GM08714 (cell line): ENCODE measurements around the gene ENO1.
A peak's percentile ranks its signal among the peaks of the same experiment; 100 is the strongest.
"Not testable (repeated sequence)": the region's sequence is repeated elsewhere in the genome, so short reads cannot be mapped to it uniquely, and the experiment has no call there.

Experiments used
- H3K4me3 ChIP-seq: fragments of 200-500 bp; sonication (Bioruptor generic); 2 replicates; pipeline ENCODE4 v1.5.1; 2014; ENCODE audit warnings: mild to moderate bottlenecking, low read length, inconsistent platforms
- ZNF274 ChIP-seq: IDR thresholded peaks from 2 replicates; pipeline ENCODE4 v1.6.1; 2012; ENCODE audit warnings: mild to moderate bottlenecking, low read depth, low read length

The ENO1 gene

DNA sequence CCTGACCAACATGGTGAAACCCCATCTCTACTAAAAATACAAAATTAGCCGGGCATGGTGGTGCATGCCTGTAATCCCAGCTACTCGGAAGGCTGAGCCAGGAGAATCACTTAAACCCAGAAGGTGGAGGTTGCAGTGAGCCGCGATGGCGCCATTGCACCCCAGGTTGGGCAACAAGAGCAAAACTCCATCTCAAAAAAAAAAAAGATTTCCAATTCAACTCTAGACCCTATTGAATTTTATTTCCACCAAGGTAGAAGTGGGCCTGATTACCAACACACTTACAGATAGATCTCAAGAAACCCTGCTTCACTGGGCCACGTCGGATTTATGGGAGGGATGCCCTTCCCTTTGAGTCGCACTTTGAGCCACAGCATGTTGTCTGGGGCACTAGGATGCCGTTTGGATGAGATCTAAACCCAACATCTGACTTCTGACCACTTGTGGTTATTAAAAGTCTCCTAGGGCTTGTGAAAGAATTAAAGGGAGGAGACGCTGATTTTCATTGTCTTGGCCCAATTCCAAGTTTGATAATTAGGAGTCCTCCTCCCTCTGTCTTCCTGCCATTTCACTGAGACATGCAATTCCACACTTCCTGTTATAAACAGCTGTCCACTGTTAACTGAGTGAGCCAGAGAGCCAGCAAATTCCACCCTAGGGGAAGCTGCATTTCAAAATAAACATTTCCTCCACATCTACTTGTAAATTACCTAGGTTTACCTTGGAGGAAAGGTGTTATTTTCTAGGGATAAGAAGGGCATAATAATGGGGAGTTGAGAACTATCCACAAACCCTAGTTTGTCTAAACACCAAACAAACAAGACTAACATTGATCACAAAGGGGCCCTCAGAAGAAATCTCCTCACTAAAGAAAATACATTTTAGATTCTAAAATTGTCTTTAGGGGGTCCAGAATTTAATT lies 55.9 kb downstream of the ENO1 start:
- no peak overlapping the region for H3K4me3 ChIP-seq
- TF ChIP-seq ZNF274, result no peak

DNA sequence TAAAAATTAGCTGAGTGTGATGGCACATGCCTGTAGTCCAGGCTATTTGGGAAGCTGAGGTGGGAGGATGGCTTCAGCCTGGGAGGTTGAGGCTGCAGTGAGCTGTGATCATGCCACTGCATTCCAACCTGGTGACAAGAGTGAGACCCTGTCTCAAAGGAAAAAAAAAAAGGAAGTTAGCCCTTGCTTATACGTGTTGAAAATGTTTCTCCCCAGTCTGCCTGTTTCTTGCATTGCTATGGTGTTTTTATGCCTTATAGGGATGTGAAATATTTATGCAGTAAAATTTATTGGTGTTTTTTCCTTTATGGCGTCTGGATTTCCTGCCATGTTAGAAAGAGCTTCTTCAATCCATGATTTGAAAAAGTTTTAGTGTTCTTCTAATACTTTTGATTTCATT lies 57.4 kb downstream of the ENO1 start:
- no peak for TF ChIP-seq ZNF274
- no peak overlapping the region for H3K4me3 ChIP-seq

DNA sequence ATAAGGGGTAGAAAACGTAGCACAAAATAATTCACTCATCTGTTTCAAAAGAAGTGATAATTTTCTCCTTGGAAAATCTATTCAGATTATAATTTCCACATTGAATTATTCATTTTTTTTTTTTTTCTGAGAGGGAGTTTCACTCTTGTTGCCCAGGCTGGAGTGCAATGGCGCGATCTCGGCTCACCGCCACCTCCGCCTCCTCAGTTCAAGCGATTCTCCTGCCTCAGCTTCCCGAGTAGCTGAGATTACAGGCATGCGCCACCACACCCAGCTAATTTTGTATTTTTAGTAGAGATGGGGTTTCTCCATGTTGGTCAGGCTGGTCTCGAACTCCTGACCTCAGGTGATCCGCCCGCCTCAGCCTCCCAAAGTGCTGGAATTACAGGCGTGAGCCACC lies 59.7 kb downstream of the ENO1 start:
- not testable (repeated sequence) for H3K4me3 ChIP-seq

DNA sequence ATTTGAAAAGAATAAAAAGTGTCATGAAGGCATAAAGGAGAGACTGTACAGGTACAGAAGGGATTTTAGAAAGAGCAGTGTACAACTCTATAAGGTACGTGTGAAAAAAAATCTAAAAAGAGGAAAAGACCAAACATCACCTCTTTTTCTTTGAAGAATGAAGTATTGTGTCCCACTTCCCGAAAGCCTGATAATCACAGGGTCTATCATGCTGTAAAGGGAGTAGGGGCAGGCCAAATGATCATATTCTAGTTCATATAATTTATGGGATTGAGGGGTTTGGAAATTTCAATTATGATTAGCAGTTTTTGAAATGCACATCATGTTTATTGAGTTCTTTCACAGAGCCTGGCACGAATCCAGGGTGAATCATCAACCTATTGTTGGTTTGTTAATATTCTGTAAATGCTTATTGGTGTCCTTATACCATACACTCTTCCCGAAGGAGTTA lies 60.1 kb downstream of the ENO1 start:
- TF ChIP-seq ZNF274, result no peak

DNA sequence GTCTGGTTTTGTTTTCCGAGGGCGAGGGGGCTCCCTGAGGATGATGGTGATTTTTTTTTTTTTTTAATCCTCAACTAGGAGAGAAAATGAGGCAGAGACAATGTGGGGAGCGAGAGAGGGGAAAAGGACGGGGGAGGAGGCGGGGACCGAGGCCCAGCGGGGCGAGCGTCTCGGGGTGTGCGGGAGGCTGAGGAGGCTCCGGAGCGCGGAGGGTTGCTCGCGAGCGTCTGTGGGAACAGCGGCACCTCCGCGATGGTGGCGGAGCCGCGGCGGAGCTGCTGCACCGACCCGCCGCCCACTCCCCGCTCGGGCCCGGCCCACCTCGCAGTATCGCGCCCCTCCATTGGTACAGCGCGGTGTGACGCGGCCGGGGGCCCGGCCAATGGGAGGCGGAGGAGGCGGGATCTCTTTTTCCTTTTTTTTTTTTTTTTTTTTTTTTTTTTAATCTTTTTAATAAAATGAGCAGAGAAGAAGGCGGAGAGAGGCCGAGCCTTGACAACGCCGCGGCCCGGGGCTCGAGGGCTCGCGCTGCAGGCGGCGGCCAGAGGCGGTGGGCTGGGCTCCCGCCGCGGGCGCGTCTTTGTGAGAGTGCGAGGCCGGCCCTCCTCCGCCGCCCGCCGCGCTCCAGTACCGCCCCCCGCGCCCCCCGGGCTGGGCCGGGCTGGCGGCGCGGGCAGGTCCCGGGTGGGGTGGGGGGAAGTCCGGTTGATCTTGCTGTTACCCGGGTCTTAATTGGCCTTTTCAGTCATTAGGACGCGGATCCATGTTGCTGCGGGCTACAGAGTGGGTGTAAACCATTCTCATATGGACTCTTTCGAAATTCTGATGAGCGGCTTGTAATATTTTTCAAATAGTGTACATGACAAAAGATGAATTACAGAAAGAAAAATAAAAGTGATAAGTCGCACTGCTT lies 60.8 kb downstream of the ENO1 start, which contains the start of gene RERE:
TSS of gene RERE (minus strand) at position 229 of the 913 bp plus-strand sequence.
- TF ChIP-seq ZNF274, result no peak
- peak within 1 kb of the TSS; percentile 95 for H3K4me3 ChIP-seq

More for the DNA sequence above, 60.1 kb downstream of the ENO1 start:
- H3K4me3 ChIP-seq, result peak overlapping the region; percentile 74

DNA sequence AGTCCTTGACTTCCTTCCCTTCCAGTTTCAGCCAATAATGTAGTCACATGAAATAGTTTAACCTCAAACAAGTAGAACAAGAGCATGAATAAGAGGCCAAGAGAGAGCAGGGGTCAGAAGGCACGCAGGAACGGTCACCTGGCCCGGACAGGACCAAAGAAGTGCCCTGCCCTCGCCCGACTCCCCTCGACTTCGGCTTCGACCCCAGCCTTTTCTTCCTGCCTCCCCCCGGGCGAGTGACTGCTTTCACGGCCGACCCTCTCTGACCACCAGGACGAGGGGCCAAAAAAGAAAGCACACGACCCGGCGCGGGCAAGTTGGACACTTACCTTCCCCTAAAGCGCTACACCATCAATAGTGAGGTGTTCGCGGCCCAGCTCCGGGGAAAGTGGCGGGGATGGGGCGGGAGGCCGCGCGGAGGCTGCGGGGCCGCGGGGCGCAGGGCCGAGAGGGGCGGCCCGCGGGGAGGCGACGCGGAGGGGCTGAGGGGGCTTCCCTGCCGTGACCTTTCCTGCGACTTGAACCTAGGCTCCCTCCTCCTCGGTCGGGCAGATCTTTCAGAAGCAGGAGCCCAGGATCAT lies 61.6 kb downstream of the ENO1 start:
- TF ChIP-seq ZNF274, result no peak
- peak overlapping the region; percentile 95 for H3K4me3 ChIP-seq

DNA sequence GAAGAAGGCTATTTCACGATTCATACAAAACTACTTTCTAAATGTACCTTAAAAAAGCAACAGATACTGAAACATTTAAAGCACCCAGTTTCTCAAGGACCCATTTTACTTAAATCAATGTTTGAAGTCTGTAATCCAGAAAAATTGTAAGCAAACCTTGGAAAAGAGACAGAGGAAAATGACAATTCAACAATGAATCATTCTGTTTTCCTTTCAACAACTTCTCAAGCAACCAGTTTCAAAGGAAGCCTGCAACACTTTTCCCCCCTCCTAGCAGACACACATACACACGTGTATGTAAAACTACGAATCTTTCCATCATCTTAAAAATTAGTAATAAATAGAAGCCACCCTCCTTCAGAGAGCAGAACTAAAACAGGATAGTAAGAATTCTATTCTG lies 62.2 kb downstream of the ENO1 start:
- H3K4me3 ChIP-seq, result peak overlapping the region; percentile 95
- no peak for TF ChIP-seq ZNF274

DNA sequence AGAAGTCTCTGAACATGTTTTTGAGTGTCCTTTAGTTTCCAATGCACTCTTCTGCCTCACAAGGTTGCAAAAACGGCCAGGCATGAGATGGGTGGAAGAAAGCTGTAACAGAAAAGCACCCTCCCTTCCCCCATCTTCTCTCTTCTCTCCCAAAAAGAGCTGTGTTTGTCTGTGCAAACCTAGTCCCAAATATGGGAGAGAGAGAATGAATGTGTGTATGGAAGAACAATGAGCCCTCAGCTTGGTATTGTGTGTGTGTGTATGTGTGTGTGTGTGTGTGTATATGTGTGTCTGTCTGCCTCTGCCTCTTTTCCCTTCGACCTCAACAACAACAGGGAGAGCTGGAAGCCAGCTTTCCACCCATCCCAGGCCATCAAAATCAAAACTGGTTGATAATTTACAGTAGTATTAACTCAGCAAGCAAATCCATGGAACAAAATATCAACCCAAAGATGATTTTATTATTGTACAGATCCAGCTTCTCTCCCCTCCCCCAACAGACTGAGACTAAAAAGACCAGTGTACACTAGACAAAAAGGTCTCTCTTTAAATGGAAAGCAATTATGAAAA lies 62.8 kb downstream of the ENO1 start:
- TF ChIP-seq ZNF274, result no peak
- peak overlapping the region; percentile 95 for H3K4me3 ChIP-seq

DNA sequence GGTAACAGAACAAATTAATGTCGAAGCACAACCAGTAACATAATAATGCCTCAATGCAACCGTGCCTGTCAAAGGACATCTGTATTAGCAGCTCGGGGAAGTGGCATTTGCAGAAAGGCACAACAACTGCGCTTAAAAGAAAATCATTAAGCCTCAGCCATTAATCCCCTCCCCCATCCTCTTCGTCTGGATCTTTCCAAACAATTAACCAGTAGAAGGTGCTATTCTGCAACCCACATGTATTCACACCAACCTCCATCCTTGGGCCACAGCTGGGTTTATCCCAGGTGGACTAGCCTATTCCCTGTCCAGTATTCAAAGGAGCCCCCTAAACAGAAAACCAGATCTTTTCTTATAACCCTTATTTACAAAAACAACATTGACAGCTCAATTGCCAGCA lies 63.6 kb downstream of the ENO1 start:
- H3K4me3 ChIP-seq, result peak overlapping the region; percentile 95
- no peak for TF ChIP-seq ZNF274

DNA sequence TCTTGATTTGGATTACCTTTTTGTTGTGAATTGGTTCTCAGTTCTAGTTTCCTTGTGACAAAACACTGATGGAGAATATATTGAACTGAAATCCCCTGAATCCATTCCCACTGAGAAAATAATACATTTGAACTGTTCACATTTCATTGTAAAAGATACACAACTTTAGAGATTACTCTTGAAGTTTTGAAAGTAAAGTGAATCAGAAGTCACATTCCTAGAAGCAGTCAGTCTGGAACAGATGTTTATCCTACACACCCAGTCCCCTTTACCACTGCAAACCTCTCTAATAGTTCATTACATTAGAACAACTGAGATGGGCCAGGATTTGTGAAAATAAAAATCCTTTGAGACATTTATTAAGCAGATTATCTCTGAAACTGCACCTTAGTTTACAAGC lies 64.5 kb downstream of the ENO1 start:
- no peak for TF ChIP-seq ZNF274
- H3K4me3 ChIP-seq, result no peak overlapping the region; the same call in 1 of the 2 replicates

DNA sequence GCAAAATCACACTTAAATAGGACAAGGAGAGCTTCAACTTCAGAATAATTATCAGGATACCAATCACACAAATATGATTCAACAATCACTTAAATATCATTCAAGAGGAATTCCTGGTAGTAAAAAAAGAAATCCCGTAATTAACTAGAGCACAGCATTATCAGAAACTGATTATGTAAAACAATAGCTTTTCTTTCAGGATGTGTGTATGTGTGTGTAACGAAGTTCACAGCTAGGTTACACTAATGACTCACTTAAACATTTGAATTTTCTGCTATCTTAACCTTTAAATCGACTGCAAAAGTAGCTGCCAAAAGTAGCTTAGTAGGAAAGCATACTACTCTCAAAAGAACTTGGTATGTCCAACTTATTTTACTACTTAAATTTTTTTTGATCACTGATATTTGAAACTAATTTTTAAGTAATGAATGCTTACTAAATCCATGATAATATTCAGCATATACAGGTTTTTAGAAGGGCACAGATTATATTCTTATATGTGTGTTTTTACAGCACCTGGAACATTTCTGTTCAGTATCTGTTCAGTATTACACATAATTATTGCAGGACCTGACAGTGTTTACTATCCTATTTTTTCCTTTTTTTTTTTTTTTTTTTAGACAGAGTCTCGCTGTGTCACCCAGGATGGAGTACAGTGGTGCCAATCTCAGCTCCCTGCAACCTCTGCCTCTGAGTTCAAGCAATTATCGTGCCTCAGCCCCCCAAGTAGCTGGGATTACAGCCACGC lies 65.3 kb downstream of the ENO1 start:
- no peak overlapping the region; the same call in 1 of the 2 replicates for H3K4me3 ChIP-seq
- no peak for TF ChIP-seq ZNF274

DNA sequence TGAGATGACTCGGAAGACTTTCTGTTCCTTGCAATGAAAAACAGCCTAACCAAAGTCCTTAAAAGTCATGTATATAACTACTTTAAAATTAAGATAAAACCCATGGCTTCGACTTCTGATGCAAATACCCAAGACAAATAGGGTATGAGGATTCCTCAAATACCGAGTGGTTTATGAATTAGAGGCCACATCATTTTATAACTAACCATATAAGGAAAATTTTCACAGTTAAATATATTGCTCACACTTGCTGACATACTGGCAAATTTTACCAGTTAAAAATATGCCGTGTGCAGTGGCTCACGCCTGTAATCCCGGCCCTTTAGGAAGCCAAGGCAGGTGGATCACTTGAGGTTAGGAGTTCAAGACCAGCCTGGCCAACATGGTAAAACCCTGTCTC lies 66.4 kb downstream of the ENO1 start:
- H3K4me3 ChIP-seq, result no peak overlapping the region
- no peak for TF ChIP-seq ZNF274
